ENCODE results near the gene PLXNA4. TPM values are rescaled to one million over a fixed set of nuclear protein-coding genes. Genes with fewer than 3 reads are reported as not detected.

PLXNA4 gene
- total RNA-seq, 1 experiment from 2014 or later = not detected

DNA sequence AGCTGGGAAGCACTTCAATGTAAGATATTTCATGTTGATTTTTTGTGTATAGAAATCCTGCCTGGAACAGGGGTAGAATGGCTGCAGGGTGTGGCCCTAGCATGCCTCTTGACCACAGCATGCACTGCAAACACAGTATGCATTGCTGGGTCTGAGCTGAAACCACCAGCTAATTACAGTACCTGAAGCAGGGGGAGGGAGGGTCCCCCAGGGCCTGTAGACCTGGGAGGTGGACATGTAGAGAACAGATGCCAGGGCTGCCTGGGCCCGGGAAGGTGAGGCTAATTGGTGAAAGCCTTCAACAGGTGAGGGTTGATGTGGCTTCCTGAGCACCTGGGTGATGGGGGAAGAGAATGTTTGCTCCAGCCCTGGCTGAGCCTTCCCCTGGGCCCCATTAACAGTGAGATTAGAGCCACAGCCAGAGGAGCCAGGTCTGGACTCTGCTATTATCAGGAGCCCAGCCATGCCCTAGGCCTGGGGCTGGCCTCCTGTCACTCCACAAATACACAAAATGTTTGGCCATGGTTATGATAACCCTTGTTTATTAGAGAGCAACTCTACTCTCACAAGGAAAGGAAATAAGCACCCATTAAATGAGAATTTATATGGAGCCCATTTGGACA is 83.3 kb downstream of the PLXNA4 start:
- ChIA-PET RAD21 (ENCODE audit: low non-redundant PET in 1 of 2, low total read pairs in 2 of 2, uncharacterized antibody in 2 of 2, unreplicated experiment in 2 of 2) (no interaction called here), POLR2A (no interaction called here), CTCF (no interaction called here)
- Histone ChIP-seq H3K4me1 (ENCODE audit: control insufficient read depth in 1 of 2, insufficient read depth in 2 of 2, low read length in 2 of 2) (0 out of 4 replicates have a peak, but pooled peaks cover 0 to 2% of the 10 kb centered on the region in 2 experiments), H3K27ac (ENCODE audit: low read depth, low read length) (no peak overlapping the region), H4K20me1 (ENCODE audit: insufficient read depth) (no peaks in the 10 kb centered on the region), H3K36me3 (ENCODE audit: control insufficient read depth in 1 of 2, insufficient read depth in 2 of 2, low read length in 2 of 2) (no peaks in the 10 kb centered on the region), H3K9ac (ENCODE audit: low read length) (no peak overlapping the region), H3K4me3 (replicated peaks in 1 of 2; ENCODE audit: low read depth in 1 of 2, low read length in 2 of 2) (no peak overlapping the region), H3K4me2 (ENCODE audit: low read length) (no peak overlapping the region), H2AFZ (ENCODE audit: low read depth, low read length, poor library complexity, severe bottlenecking) (no peak overlapping the region), H3K27me3 (ENCODE audit: insufficient read depth, low read length) (peaks cover 27% of the 10 kb centered on the region), H3K79me2 (ENCODE audit: insufficient read depth, low read length) (no peaks in the 10 kb centered on the region), H3K9me2 (ENCODE audit: insufficient read depth) (no peaks in the 10 kb centered on the region), H3K9me3 (ENCODE audit: control insufficient read depth in 1 of 2, insufficient read depth in 1 of 2, low read depth in 1 of 2, low read length in 2 of 2) (no peaks in the 10 kb centered on the region)
- no peak for TF ChIP-seq SIN3A (IDR thresholded peaks at IDR 0.05; ENCODE audit: low read depth)
- no peak for TF ChIP-seq CBX3 (IDR thresholded peaks at IDR 0.05; ENCODE audit: low read depth)
- TF ChIP-seq FOSL1 (IDR thresholded peaks at IDR 0.05; ENCODE audit: low read depth) = no peak
- TF ChIP-seq EZH2 (IDR thresholded peaks at IDR 0.05) = no peak
- no peak for TF ChIP-seq SRF (IDR thresholded peaks at IDR 0.05; ENCODE audit: low read depth)
- TF ChIP-seq ZNF274 (IDR thresholded peaks at IDR 0.05; ENCODE audit: low read depth, low read length) = no peak
- TF ChIP-seq EGR1 (IDR thresholded peaks at IDR 0.05; ENCODE audit: low read depth) = no peak
- TF ChIP-seq CEBPB (IDR thresholded peaks at IDR 0.05; ENCODE audit: low read depth) = no peak
- no peak for TF ChIP-seq REST (IDR thresholded peaks at IDR 0.05; ENCODE audit: low read depth)
- TF ChIP-seq ELF1 (IDR thresholded peaks at IDR 0.05; ENCODE audit: borderline replicate concordance, low read depth) = no peak
- TF ChIP-seq MAX (IDR thresholded peaks at IDR 0.05) = no peak
- no peak for TF ChIP-seq RAD21 (IDR thresholded peaks at IDR 0.05; ENCODE audit: low read depth)
- TF ChIP-seq, protein P1, sequence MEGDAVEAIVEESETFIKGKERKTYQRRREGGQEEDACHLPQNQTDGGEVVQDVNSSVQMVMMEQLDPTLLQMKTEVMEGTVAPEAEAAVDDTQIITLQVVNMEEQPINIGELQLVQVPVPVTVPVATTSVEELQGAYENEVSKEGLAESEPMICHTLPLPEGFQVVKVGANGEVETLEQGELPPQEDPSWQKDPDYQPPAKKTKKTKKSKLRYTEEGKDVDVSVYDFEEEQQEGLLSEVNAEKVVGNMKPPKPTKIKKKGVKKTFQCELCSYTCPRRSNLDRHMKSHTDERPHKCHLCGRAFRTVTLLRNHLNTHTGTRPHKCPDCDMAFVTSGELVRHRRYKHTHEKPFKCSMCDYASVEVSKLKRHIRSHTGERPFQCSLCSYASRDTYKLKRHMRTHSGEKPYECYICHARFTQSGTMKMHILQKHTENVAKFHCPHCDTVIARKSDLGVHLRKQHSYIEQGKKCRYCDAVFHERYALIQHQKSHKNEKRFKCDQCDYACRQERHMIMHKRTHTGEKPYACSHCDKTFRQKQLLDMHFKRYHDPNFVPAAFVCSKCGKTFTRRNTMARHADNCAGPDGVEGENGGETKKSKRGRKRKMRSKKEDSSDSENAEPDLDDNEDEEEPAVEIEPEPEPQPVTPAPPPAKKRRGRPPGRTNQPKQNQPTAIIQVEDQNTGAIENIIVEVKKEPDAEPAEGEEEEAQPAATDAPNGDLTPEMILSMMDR (IDR thresholded peaks at IDR 0.05 in 2 of 3, conservative IDR thresholded peaks at IDR 0.05 in 1 of 3; ENCODE audit: borderline replicate concordance in 1 of 3, insufficient read depth in 1 of 3, low read depth in 2 of 3, low read length in 2 of 3) = no peak
- no peak for TF ChIP-seq POLR2AphosphoS5 (IDR thresholded peaks at IDR 0.05; ENCODE audit: low read depth, low read length)
- no peak for TF ChIP-seq SP1 (IDR thresholded peaks at IDR 0.05; ENCODE audit: low read depth)
- intact Hi-C loops (cut with micrococcal nuclease) = no loop called here
- BruUV-seq (replicated peaks) = no TSS peak
- ATAC-seq (no peak), DNase-seq (ENCODE audit: low read depth, low spot score) (no peak)
